NCI-H2227 (cell line): ENCODE data around the gene AOX1.
"Not testable (repeated sequence)": the region's sequence is repeated elsewhere in the genome, so short reads cannot be mapped to it uniquely, and the experiment has no call there.

ENCODE experiments used
- DNase-seq: peaks from one replicate; lab custom pipeline; 2025; ENCODE audit not compliant: unreplicated experiment; lab: John Stamatoyannopoulos, UW

Gene AOX1

DNA sequence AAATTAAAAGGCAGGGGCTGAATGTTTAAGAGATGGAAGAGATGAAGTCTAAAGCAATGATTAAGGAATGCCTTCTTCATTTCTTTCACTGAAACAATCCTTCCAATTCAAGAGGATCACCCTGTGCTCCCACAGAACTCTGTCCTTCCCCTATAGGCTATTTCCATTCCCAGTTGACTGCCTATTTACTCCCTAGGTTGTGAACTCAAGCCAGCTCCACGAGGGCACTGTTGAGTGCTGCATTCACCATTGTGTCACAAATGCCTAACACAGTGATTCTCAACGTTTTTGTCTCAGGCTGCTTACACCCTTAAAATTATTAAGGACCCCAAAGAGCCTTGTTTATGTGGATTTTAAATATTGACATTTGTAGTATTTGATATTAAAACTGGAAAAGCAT lies 112.4 kb downstream of the AOX1 start:
- DNase-seq = no peak

DNA sequence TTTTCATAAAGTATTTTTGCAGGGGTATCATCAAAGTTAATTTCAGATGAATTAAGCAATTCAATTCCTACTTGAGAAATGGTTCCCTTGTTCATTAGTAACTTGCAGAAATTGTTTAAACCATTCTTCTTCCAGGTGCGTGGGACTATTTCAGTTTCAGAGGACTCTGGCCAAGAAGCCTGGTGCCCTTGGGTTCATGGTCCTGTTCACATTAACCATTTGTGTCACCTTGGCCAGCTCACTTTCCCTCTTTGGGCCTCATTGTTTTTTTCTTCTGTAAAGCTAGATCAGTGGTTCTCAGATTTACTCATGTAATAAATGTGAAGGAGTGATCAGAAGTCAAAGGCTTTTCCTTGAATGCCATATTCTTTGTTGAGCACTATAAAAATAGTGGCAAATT lies 113.5 kb downstream of the AOX1 start:
- no peak for DNase-seq

DNA sequence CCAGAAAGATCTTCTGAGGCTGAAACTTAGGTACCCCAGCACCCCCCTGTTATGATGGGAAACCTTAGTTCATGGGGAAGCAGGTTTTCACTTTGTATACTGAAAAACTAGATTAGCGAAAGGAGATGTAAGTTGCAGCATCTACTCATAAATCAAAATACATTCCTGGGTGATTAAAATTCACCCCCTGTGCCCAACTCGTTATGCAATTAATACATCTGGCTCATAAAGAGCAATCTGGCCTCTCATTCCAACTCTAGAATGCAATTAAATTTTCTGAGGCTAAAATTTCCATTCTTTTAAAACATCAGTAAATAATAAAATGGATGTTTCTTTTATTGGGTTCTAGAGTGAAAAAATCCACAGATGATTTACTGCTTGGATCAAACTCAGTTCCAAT lies 115.0 kb downstream of the AOX1 start:
- no peak for DNase-seq

DNA sequence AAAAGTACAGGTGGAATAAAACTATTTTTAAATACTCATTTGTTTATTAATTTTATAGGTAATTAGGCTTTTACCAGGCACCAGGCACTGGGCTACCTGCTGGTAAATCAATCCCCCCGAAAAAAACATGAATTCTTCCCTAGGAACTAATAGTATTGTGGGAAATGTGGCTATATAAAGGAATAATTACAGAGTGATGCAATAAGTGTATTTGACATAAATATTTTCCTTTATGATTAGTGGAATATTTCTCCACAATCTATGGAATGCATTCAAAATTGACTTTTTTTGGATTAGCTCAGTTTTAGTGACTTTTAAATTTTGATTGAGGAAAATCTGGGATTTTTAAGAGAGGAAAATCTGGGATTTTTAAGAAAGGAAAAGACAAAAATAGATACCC lies 116.2 kb downstream of the AOX1 start:
- no peak for DNase-seq

GRCh38 chr2:200702646-200703118 lies 116.9 kb downstream of the AOX1 start:
- DNase-seq = no peak

- DNase-seq = peak; percentile 81
Observed at GRCh38 chr2:200703127-200703925, 117.5 kb downstream of the AOX1 start.

- DNase-seq = no peak
Observed at GRCh38 chr2:200703926-200704637, 118.3 kb downstream of the AOX1 start.

- no peak for DNase-seq
Observed at GRCh38 chr2:200705305-200706041, 119.7 kb downstream of the AOX1 start.

GRCh38 chr2:200708943-200709342 lies 123.1 kb downstream of the AOX1 start:
- no peak for DNase-seq

DNA sequence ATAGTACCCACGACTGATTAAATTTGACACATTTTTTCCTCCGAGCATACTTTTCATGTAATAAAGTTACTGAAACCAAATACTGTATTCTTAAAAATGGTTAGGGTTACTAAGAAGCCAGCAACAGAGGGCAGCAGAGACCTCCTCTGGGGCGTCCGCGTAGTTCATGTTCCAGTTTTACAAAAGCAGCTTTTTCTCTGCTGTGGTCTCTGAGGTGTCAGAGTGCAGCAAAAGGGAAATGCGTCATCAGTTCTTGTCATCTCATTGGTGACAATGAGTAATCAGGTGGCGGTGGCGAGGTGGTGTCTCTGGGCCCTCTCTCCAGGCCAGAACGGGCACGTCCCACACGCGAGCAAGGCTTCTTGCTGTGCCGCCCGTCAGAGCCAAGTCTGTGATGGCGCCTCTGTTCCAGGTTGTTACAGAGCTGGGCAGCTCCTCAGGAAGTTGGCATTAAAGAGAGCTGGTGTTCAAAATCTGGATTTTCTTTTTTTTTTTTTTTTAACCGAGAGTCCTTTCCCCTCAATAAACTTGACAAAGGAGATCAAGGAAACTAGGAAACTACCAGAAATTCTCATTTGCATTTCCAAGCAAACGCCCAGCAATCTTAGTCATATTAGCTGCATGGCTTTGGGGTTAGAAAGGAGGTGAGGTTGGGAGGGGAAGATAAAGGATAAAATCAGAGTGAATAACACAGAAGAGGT lies 127.3 kb downstream of the AOX1 start:
- DNase-seq = peak; percentile 97

GRCh38 chr2:200713704-200714064 lies 127.9 kb downstream of the AOX1 start:
- no peak for DNase-seq

DNA sequence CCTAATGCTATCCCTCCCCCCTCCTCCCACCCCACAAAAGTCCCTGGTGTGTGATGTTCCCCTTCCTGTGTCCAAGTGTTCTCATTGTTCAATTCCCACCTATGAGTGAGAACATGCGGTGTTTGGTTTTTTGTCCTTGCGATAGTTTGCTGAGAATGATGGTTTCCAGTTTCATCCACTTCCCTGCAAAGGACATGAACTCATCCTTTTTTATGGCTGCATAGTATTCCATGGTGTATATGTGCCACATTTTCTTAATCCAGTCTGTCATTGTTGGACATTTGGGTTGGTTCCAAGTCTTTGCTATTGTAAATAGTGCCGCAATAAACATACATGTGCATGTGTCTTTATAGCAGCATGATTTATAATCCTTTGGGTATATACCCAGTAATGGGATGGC lies 129.2 kb downstream of the AOX1 start:
- not testable (repeated sequence) for DNase-seq

GRCh38 chr2:200716386-200716785 lies 130.6 kb downstream of the AOX1 start:
- DNase-seq = no peak
